ENCODE results near the gene SEC31A. TPM values are rescaled to one million over a fixed set of nuclear protein-coding genes. Genes with fewer than 3 reads are reported as not detected.

Gene SEC31A
- total and polyA plus RNA-seq, 2 of the 4 experiments (the other 2 are of a cell fraction), result 278 to 366 TPM

DNA sequence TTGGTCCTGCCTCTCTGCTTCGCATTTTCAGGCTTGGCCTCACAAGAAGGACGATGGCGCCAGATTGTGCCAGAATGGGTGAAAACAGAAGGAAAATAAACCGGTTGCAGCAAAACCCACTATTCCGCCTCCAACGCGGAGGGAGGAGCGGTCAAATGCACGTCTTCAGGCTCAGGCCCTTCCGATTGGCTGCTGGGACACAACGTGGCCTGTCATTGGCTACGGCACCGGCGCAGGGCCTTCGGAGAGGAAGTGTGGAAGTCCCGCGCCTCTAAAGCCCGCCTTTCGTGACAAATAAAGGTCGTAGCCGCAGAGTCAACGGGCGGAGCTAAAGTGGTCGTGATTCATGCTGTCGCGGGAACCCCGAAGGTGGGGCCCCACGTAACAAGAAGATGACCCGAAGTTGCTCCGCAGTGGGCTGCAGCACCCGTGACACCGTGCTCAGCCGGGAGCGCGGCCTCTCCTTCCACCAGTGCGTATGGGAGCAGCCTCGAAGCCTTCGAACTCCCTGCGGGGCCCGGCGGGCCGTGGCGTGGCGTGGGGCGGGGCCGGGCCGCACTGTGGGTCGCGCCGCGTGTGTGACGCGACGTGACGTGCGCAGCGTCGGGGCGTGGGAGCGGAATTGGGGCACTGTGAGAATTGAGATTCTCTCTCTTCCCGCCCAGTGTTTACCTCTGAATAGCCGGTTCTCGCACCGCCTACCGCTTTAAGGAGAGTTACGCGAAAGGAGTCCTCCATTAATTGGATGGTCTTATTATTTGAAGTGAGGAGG lies 9.6 kb upstream of the SEC31A start, which contains the start of gene THAP9 (continued):
- TF ChIP-seq, protein P1, sequence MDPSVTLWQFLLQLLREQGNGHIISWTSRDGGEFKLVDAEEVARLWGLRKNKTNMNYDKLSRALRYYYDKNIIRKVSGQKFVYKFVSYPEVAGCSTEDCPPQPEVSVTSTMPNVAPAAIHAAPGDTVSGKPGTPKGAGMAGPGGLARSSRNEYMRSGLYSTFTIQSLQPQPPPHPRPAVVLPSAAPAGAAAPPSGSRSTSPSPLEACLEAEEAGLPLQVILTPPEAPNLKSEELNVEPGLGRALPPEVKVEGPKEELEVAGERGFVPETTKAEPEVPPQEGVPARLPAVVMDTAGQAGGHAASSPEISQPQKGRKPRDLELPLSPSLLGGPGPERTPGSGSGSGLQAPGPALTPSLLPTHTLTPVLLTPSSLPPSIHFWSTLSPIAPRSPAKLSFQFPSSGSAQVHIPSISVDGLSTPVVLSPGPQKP (IDR thresholded peaks at IDR 0.05; ENCODE audit: borderline replicate concordance, low read depth, low read length), result no peak
- peak; percentile 23; the same call in 1 of the 2 replicates for TF ChIP-seq CEBPB (IDR thresholded peaks at IDR 0.05; ENCODE audit: low read depth, low read length)

DNA sequence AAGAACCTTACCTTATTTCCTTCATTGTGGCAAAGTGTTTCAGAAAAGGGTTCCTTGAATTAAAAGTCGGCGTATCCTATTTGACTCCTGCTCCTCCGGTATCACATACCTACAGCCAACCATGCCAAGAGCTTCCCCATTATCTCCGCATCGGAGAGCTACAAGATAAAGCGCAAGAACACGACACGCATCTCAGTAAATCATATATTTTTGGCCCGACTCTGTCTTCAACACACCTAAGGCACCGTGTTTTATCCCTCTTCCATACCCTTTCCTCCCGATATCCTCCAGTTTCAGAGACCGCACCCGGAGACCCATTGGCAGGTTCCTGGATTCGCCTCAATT lies 9.1 kb upstream of the SEC31A start:
- H3K23ac ChIP-seq (ENCODE audit: low read depth, low read length), result peak overlapping the region; percentile 85
- H3K56ac ChIP-seq (ENCODE audit: extremely low read depth, insufficient read depth, low read length), result peak overlapping the region; percentile 80
- peak overlapping the region; percentile 31 to 45; a peak in 3 of 4 replicates for H4K8ac ChIP-seq (ENCODE audit: low read depth in 2 of 2, low read length in 2 of 2)
- no peak for TF ChIP-seq FOS (IDR thresholded peaks at IDR 0.05; ENCODE audit: low read depth, low read length)
- TF ChIP-seq, protein P1 (IDR thresholded peaks at IDR 0.05; ENCODE audit: borderline replicate concordance, low read depth, low read length), result no peak
- no peak for TF ChIP-seq NFE2L2 (IDR thresholded peaks at IDR 0.05; ENCODE audit: low read depth, low read length)
- TF ChIP-seq BHLHE40 (IDR thresholded peaks at IDR 0.05; ENCODE audit: low read depth, low read length), result no peak
- TF ChIP-seq MXI1 (IDR thresholded peaks at IDR 0.05; ENCODE audit: borderline replicate concordance, low read depth, low read length), result no peak
- TF ChIP-seq CHD1 (IDR thresholded peaks at IDR 0.05; ENCODE audit: low read depth, low read length), result 0 out of 2 replicates have a peak, but pooled peaks have one; percentile 58
- TF ChIP-seq MAZ (IDR thresholded peaks at IDR 0.05; ENCODE audit: borderline replicate concordance, low read depth, low read length), result no peak
- H2BK120ac ChIP-seq (ENCODE audit: low read depth, low read length), result peak overlapping the region; percentile 30
- H3K27me3 ChIP-seq (ENCODE audit: control insufficient read depth, insufficient read depth, low read length), result no peaks in the 10 kb centered on the region
- H3K4me3 ChIP-seq (ENCODE audit: insufficient read depth, low read depth, low read length), result peak overlapping the region; percentile 69
- H3K36me3 ChIP-seq (ENCODE audit: control insufficient read depth, insufficient read depth, low read length), result no peaks in the 10 kb centered on the region
- no peak overlapping the region for H2BK20ac ChIP-seq (ENCODE audit: low read depth, low read length)
- TSS peak; percentile 42 for BruUV-seq (replicated peaks)
- 0 out of 2 replicates have a peak overlapping the region, but pooled peaks have one; percentile 18 for H3K18ac ChIP-seq (ENCODE audit: low read depth, low read length)
- peaks cover 2% of the 10 kb centered on the region; the same call in 1 of the 2 replicates for H3K9me1 ChIP-seq (ENCODE audit: insufficient read depth, low read length)
- no peaks in the 10 kb centered on the region for H3K4me1 ChIP-seq (ENCODE audit: control insufficient read depth, insufficient read depth, low read length)
- peak overlapping the region; percentile 90 for H2AK9ac ChIP-seq (replicated peaks; ENCODE audit: low read depth, low read length, poor library complexity)
- ChIA-PET POLR2A (ENCODE audit: unreplicated experiment) (no interaction called here), CTCF (no interaction called here)
- peak overlapping the region; percentile 48 for H4K91ac ChIP-seq (ENCODE audit: insufficient read depth, low read depth, low read length)
- peak overlapping the region; percentile 88 for H2BK5ac ChIP-seq (ENCODE audit: low read depth, low read length, poor library complexity, severe bottlenecking)
- peaks cover 0 to 17% of the 10 kb centered on the region in 2 experiments; a peak in 2 of 4 replicates for H3K79me1 ChIP-seq (ENCODE audit: low read depth in 1 of 2, low read length in 2 of 2)
- H3K9ac ChIP-seq (ENCODE audit: low read depth, low read length), result peak overlapping the region; percentile 86
- 0 out of 3 replicates have a peak overlapping the region, but pooled peaks have one; percentile 13 for H2BK15ac ChIP-seq (ENCODE audit: low read depth, low read length)
- H3K14ac ChIP-seq (replicated peaks; ENCODE audit: low read depth, low read length), result peak overlapping the region; percentile 79
- DNase-seq (peak; percentile 44), ATAC-seq (ENCODE audit: low read depth) (peak; percentile 2)
- H4K20me1 ChIP-seq (ENCODE audit: insufficient read depth, low read length), result peaks cover 6% of the 10 kb centered on the region; the same call in 1 of the 2 replicates
- H2AK5ac ChIP-seq (ENCODE audit: low read depth, low read length), result peak overlapping the region; percentile 46; the same call in 1 of the 2 replicates
- peak overlapping the region; percentile 79 for H3K4ac ChIP-seq (ENCODE audit: low read depth, low read length)
- peak overlapping the region; percentile 41 for H3K27ac ChIP-seq (ENCODE audit: insufficient read depth, low read length)
- H3K9me3 ChIP-seq (ENCODE audit: control insufficient read depth, insufficient read depth, low read length), result no peaks in the 10 kb centered on the region
- intact Hi-C loops (cut with micrococcal nuclease), result loop anchor here (1.0 kb wide), 2 partner anchors 112 to 135 kb away; partner anchors contain the start of gene COPS4
- 0 out of 2 replicates have a peak overlapping the region, but pooled peaks have one; percentile 10 for H4K5ac ChIP-seq (ENCODE audit: low read depth, low read length)
- H2AFZ ChIP-seq (replicated peaks; ENCODE audit: low read length, poor library complexity), result peak overlapping the region; percentile 93
- dilution Hi-C loops (cut with HindIII; ENCODE audit: low sequenced_read_pairs, unreplicated experiment), result no loop called here
- WGBS, 2 experiments (ENCODE audit: extremely low coverage in 2 of 2, insufficient read length in 1 of 2), result 0% methylated on average over 7 of the region's 14 CpGs; no CpG with 5 or more reads in 1 of the 2 experiments
- H3K4me2 ChIP-seq (ENCODE audit: low read depth, low read length), result peak overlapping the region; percentile 63
- in situ Hi-C loops (cut with MboI; ENCODE audit: low sequenced_read_pairs), result no loop called here

All from IMR-90 (cell line).